ENCODE measurements around the gene ACER3. TPM values are rescaled to one million over a fixed set of nuclear protein-coding genes. Genes with fewer than 3 reads are reported as not detected.
"Not testable (repeated sequence)": the region's sequence is repeated elsewhere in the genome, so short reads cannot be mapped to it uniquely, and the experiment has no call there.

ACER3 gene
- polyA plus RNA-seq, 4 donors: 12.9 to 17.4 (median 15.0) TPM

DNA sequence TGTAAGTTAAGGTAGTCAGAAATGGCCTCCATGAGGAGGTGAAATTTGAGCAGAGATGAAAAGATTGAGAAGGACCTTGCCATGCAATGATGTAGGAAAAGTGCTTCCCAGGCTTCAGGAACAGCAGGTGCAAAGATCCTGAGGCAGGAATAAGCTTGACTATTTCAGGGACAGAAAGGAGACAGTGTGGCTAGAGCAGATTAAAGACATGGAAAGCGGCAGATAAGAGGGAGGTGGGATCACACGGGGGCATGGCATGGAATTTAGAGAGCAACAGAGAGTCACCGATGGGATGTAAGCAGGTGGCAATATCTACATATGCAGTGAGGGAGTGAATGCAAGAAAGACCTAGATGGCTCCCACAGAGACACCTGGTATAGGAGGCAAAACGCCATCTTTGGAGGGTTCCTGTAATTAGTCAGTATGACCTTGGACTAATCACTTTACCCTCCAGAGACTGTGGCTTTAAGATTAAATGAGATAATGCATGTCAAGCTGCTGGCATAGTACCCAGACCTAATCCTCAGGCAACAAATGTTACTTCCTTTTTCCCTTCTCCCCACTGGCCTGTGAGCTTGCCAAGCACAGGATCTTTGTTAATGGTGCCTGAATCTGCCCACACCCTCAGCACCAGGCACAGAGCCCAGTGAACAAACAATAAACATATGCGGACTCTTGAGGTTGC, 24.6 kb upstream of the ACER3 start:
- no peak for DNase-seq (ENCODE audit: low read depth in 4 of 4, low spot score in 2 of 4)

DNA sequence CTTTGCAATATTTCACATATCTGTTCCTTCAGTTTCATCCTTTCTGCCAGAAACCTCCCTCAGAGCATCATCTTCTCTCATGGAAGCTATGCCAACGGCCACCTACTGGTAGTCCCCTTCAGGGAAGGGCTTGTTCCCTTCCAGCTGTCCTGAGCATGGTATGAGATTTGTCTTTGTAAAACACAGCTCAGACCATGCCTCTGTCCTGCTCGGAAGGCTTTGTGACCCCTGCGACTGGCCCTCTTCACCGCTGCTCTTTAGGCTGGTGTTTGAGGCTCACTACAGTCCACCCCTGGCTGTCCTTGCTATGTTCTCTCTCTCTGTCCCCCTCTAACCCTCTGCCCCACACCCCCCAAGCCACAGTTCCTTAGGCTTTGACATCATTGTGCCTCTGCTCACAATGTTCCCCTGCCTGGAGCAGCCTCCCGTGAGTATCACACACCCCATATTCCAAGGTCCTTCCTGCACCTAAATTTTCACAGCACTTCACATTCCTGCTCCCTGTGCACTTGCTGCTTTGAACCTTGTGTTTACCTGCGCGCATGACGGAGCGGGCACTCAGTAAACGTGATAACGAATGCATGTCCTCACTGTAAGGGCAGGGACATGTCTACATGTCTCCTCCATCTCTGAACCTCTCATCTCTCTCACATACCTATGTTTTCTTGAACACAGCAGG, 24.0 kb upstream of the ACER3 start:
- DNase-seq (ENCODE audit: low read depth in 4 of 4, low spot score in 2 of 4): no peak

- DNase-seq (ENCODE audit: low read depth in 4 of 4, low spot score in 2 of 4): no peak
These were observed 22.7 kb upstream of the ACER3 start for GRCh38 chr11:76837696-76838677.

DNA sequence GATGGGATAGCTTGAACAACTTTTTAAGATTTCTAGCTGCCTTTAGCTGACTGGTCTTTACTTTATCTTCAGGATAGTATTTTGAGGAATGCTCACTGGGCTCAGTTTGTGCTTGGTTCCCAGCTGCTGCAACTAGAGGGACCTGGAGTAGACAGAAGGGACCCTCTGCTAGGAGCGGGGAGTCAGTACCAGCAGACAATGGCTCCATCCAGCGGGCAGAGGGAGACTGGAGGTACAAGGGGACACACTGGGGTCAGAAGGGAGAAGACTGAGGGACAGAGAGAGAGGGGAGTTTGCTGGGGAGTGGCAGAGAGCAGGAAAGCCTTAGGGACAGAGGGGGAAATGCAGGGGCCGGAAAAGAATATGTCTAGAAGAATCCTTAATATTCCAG, 22.0 kb upstream of the ACER3 start:
- DNase-seq (ENCODE audit: low read depth in 4 of 4, low spot score in 2 of 4): no peak

DNA sequence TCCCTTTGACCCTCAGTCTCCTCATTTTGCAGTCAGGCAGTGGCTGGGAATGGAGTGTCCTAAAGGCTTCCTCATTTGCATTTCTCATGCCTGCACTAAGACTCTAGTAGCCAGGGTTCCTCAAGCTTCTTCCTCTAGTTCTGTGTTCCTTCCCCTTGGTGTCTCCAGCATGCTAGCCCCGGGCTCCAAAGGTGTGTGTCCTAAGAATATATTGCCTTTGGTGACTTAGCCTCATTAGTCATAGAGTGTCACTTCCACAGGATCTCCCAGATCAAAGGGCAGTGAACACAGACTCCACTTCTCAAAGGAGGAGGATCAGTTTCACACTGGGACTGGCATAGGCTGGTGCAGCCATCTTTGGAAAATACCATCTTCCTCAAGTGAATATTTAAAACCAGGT, 21.4 kb upstream of the ACER3 start:
- DNase-seq (ENCODE audit: low read depth in 4 of 4, low spot score in 2 of 4): no peak

- no peak for DNase-seq (ENCODE audit: low read depth in 4 of 4, low spot score in 2 of 4)
These were observed 18.7 kb upstream of the ACER3 start for GRCh38 chr11:76841923-76842452.

DNA sequence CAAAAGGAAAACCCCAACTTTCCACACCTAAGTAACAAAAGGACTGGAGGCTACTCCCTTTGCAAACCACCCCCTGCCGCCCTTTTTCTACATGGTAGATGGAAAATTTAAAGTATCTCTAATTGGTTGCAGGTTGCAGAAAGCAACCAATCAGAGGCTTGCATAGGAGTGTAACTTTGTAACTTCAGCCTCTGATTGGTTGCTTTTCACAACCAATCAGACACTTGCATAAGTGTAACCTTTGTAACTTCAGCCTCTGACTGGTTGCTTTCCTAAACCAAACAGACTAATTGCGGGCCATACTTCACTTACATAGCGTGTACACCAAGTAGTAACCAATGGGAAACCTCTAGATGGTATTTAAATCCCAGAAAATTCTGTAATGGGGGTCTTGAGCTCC, 16.8 kb upstream of the ACER3 start:
- no peak for DNase-seq (ENCODE audit: low read depth in 4 of 4, low spot score in 2 of 4)

GRCh38 chr11:76844511-76844910, 16.2 kb upstream of the ACER3 start:
- DNase-seq (ENCODE audit: low read depth in 4 of 4, low spot score in 2 of 4): no peak

DNA sequence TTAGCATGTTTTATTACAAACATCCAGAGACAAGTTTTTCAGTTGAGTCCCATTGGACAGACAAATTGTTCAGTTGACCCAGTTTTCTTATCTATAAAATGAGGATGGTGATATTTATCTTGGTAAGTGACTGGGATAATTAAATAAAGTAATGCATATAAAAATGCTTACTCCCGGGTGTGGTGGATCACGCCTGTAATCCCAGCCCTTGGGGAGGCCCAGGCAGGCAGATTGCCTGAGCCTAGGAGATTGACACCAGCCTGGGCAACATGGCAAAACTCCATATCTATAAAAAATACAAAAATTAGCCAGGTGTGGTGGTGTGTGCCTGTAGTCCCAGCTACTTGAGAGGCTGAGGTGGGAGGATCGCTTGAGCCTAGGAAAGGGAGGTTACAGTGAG, 15.6 kb upstream of the ACER3 start:
- no peak for DNase-seq (ENCODE audit: low read depth in 4 of 4, low spot score in 2 of 4)

DNA sequence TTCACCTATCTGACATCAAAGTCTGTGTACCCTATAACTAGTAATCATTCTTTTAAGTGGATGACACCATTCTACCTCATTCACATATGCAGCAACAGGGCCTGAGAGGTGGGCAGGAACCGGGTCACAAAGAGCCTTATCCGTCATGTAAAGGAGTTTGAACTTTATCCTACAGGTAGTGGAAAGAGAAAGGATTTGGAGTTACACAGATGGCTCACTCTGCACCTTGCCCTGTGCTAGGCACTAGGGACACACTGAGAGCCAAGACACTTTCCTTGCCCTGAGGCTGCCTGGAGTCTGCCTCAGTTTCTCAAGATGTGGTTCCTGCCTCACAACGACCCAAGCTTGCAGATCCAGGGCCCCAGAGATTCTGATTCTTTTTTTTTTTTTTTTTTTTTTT, 14.3 kb upstream of the ACER3 start:
- no peak for DNase-seq (ENCODE audit: low read depth in 4 of 4, low spot score in 2 of 4)

GRCh38 chr11:76849376-76849775, 11.3 kb upstream of the ACER3 start:
- DNase-seq (ENCODE audit: low read depth in 4 of 4, low spot score in 2 of 4): no peak

DNA sequence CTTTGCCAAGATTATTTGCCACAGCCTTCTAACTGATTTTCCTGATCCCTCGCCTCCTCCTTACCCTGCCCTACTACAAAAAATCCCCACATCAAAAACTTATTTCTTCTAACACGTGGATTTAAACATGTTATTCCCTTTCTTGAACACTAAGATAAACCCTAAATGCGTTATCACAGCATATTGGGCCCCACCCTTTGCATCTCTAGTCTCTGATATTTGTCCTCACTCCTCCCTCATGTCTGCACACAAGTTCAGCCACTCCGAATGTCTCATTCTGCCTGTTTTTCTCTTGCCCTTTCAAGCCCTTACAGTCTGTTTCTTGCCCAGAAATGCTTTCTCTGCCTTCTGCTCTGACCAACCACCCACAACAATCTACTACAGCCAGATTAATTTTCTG, 10.6 kb upstream of the ACER3 start:
- DNase-seq (ENCODE audit: low read depth in 4 of 4, low spot score in 2 of 4): no peak

DNA sequence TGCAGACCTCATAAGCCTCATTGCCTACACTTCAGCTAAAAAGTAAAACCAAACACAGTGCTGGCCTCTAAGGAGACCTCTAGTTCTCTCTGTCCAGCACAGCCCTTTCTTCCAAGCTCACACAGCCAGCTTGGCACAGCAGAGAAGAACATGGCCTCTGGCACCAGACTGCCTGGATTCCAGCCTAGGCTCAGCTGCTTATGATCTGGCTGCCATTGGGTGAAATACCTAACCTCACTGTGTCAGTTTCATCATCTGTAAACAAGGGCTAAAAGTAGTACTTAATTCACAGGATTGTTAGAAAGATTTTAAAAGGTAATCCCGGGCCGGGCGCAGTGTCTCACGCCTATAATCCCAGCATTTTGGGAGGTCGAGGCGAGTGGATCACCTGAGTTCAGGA, 9.9 kb upstream of the ACER3 start:
- DNase-seq (ENCODE audit: low read depth in 4 of 4, low spot score in 2 of 4): no peak

- no peak for DNase-seq (ENCODE audit: low read depth in 4 of 4, low spot score in 2 of 4)
These were observed 6.0 kb upstream of the ACER3 start for GRCh38 chr11:76854709-76855108.

DNA sequence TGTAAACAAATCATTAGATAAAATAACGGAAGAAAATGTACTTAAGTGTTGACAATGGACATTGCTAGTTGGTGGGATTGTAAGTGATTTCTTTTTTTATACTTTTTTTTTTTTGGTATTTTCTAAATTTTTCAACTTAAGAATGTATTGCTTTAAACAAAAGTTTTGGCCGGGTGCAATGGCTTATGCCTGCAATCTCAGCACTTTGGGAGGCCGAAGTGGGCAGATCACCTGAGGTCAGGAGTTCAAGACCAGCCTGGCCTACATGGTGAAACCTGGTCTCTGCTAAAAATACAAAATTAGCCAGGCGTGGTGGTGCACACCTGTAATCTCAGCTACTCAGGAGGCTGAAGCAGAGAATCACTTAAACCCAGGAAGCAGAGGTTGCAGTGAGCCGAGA, 5.0 kb upstream of the ACER3 start:
- DNase-seq (ENCODE audit: low read depth in 4 of 4, low spot score in 2 of 4): not testable (repeated sequence)

DNA sequence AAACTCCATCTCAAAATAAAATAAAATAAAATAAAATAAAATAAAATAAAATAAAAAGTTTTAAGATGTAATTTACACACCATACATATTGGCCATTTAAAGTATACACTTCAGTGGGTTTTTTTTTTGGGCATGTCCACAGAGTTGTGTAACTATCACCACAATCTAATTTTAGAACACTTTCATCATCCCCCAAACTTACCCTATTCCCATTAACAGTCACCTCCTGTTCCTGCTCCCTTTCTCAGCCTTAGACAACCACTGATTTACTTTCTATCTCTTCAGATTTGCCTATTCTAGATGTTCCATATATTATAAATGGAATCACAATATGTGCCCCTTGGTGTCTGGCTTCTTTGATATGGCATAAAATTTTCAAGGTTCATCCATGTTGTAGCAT, 4.6 kb upstream of the ACER3 start:
- no peak for DNase-seq (ENCODE audit: low read depth in 4 of 4, low spot score in 2 of 4)

GRCh38 chr11:76856571-76856970, 4.1 kb upstream of the ACER3 start:
- no peak for DNase-seq (ENCODE audit: low read depth in 4 of 4, low spot score in 2 of 4)

DNA sequence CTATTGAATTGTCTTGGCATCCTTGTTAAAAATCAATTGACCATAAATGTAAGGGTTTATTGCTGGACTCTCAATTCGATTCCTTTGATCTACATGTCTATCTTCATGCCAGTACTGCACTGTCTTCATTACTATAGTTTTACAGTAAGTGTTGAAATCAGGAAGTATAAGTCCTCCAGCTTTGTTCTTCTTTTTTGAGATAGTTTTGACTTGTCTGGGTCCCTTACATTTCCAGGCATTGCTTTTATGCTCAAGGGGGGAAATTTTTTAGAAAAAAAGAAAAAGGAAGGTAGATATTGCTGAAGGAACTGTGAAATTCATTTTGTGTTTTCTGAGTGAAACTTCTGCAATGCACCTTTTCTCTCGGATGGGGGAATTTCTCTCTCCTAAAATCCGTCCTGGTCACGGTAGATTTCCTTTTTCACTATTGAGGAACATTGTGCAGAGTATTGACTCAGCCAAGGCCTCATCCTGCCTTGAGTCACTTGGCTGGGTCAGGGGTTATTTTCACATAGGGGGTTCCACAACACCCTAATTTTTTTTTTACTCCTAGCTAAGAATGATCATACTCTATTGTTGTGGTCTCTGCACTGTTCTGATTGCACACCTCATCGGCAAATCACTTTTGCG, 2.8 kb upstream of the ACER3 start:
- no peak for DNase-seq (ENCODE audit: low read depth in 4 of 4, low spot score in 2 of 4)

- no peak for DNase-seq (ENCODE audit: low read depth in 4 of 4, low spot score in 2 of 4)
These were observed 950 bp upstream of the ACER3 start for GRCh38 chr11:76859708-76860227.

- DNase-seq (ENCODE audit: low read depth in 4 of 4, low spot score in 2 of 4): no peak
These were observed 804 bp downstream of the ACER3 start for GRCh38 chr11:76861490-76861953.
